Activated T-helper 1 cell treated with anti-CD3 and anti-CD28 coated beads, Interleukin-12 subunit alpha, Interleukin-12 subunit beta, Interleukin-2, Interleukin-4 antibody, amounts not matched to agents 30 ng/mL and 10 ng/mL and 1 ng/mL, durations not matched to agents 14 hours and 24 hours and 36 hours (primary cell): ENCODE data around the gene PEX6. TPM values are rescaled to one million over a fixed set of nuclear protein-coding genes. Genes with fewer than 3 reads are reported as not detected.
"Not testable (repeated sequence)": the region's sequence is repeated elsewhere in the genome, so short reads cannot be mapped to it uniquely, and the experiment has no call there.

ENCODE experiments used
- DNase-seq: peaks from one replicate; pipeline ENCODE4 v3.0.0; 2021; ENCODE audit warnings: low spot score
- H3K27ac Mint-ChIP-seq: one replicate; pipeline ENCODE4 v1.8.0; 2021; ENCODE audit warnings: mild to moderate bottlenecking, mixed read lengths
- H3K27me3 Mint-ChIP-seq: one replicate; pipeline ENCODE4 v1.8.0; 2022; ENCODE audit warnings: mild to moderate bottlenecking, moderate library complexity, mixed read lengths; ENCODE audit not compliant: insufficient read depth
- H3K36me3 Mint-ChIP-seq: one replicate; pipeline ENCODE4 v1.8.0; 2021; ENCODE audit warnings: low read depth, mixed read lengths
- H3K4me1 Mint-ChIP-seq: one replicate; pipeline ENCODE4 v1.8.0; 2021; ENCODE audit warnings: low read depth, mixed read lengths
- H3K4me3 Mint-ChIP-seq: one replicate; pipeline ENCODE4 v1.8.0; 2021; ENCODE audit warnings: mild to moderate bottlenecking, moderate library complexity, mixed read lengths
- H3K9me3 Mint-ChIP-seq: one replicate; pipeline ENCODE4 v1.8.0; 2021; ENCODE audit warnings: mixed read lengths
- intact Hi-C: fragments of 100-400 bp; cut with micrococcal nuclease; formaldehyde crosslinking; loops from one replicate; pipeline ENCODE4 v1.15.1; 2024
- total RNA-seq: library from RNA; stranded (reverse); gene quantifications from 2 replicates; pipeline ENCODE4 v1.2.3, GENCODE V29; 2022

The PEX6 gene
- total RNA-seq, 1 donor from 2014 or later = 20.9 TPM

DNA sequence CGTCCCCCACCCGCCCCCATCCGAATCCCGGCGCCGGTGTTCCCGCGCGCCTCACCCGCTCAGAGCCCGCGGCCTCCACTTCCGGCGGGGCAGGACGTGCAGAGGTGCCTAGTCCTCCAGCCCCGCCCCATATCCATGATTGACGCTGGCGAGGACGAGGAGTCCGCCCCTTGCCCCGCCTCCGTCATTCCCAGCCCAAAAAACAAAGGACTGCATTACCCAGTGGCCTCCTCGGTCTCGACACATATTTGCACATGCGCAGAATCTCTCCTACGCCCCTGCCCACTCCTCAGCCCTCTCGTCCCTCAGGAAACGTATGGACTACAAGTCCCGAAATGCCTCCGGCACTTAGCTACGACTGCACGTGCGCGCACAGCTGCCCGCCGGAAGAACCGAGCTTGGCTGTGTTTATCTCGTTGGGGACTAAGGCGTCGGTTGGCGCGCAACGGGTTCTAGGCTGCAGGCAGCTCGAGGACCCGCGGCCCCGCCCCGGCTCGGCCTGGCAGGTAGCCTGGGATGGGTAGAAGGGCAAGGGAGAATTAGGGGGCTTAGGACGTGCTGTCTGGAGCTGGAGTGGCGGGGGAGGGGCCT is 35.0 kb upstream of the PEX6 start, which contains the start of the genes KLHDC3 and MEA1:
TSS of gene KLHDC3 (plus strand) at position 407 of the 591 bp plus-strand sequence. CDS start 2,944 bp downstream, outside the sequence.
TSS of gene MEA1 (minus strand) at position 104 of the 591 bp plus-strand sequence. CDS start 133 bp downstream, outside the sequence.
- peak within 1 kb of the TSS; percentile 78 for H3K27ac Mint-ChIP-seq
- H3K4me1 Mint-ChIP-seq = peaks cover 41% of the 10 kb centered on the region
- intact Hi-C loops = loop anchor here (1.0 to 5.0 kb wide), 12 partner anchors 7 to 615 kb away; partner anchors contain the start of genes ABCC10, CNPY3, CUL7 and GTPBP2
- peak within 1 kb of the TSS; percentile 93 for H3K4me3 Mint-ChIP-seq
- no peaks in the 10 kb centered on the region for H3K9me3 Mint-ChIP-seq
- peaks cover 2% of the 10 kb centered on the region for H3K27me3 Mint-ChIP-seq
- H3K36me3 Mint-ChIP-seq = peaks cover 32% of the 10 kb centered on the region
- DNase-seq = peak; percentile 99

DNA sequence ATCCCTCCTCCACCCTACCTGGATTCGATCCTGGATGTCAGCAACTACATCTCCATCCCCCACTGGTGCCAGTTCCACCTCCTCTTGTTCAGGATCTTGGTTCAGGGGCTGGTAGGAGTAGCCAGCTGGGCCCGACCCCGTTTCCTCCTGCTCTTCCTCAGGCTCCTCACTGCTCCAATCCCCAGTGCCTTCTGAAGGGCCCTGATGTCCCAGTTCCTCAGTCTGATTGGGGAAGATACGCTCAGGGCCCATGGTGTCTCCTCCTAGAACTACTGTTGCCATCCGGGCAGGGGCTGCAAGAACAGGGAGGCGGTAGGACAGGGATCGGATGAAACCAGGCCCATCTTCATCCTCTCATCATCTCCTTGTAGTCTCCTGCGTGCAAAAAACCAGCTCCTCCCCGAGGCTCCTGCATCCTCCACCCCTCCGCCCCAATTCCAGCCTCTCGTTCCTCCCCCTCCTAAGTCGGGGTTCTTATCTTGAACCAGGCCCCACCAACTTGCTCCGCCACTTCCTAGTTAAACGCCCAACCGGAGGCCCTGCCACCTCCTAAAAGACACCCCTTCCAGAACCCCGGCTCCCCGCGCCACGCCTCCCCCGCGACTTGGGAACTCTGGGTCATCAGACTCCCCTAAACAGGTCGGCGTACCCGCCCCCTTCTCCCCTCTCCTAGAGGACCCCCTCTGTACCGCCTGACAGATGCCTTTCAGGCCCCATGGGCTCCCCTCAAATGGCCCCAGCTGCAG is 34.3 kb upstream of the PEX6 start:
- intact Hi-C loops = loop anchor here (1.0 to 5.0 kb wide), 4 partner anchors 8 to 451 kb away; partner anchors contain the start of genes PEX6, PPP2R5D, RRP36 and UBR2
- no peak for DNase-seq
- Mint-ChIP-seq H3K9me3 (no peaks in the 10 kb centered on the region), H3K27me3 (peaks cover 2% of the 10 kb centered on the region), H3K4me3 (peak overlapping the region; percentile 93), H3K27ac (peak overlapping the region; percentile 74), H3K4me1 (peaks cover 41% of the 10 kb centered on the region), H3K36me3 (peaks cover 35% of the 10 kb centered on the region)

DNA sequence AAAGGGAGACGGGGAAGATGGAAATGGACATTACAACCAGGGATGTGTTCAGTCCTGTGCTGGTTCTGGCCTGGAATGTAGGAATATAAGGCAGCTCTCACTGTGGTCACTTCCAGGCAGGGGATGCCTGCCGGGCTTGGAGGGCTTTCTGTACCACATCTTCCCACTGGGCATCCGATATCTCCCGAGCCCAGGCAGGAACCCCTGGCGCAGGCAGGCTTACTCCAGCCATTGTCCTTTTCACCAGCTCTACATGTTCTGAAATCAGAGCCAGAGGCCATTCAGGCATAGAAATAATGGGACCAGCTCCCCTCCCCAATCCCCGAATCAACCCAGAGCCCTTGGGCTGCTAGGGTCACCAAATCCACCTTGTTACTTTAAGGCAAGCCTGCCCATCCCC is 33.4 kb upstream of the PEX6 start:
- Mint-ChIP-seq H3K27ac (peak overlapping the region; percentile 56), H3K4me3 (peak overlapping the region; percentile 93), H3K27me3 (peaks cover 2% of the 10 kb centered on the region), H3K36me3 (peaks cover 31% of the 10 kb centered on the region), H3K4me1 (peaks cover 33% of the 10 kb centered on the region), H3K9me3 (no peaks in the 10 kb centered on the region)
- intact Hi-C loops = loop anchor here (5.0 kb wide), 1 partner anchor 450 kb away; the partner anchor contains the start of gene UBR2
- DNase-seq = no peak

DNA sequence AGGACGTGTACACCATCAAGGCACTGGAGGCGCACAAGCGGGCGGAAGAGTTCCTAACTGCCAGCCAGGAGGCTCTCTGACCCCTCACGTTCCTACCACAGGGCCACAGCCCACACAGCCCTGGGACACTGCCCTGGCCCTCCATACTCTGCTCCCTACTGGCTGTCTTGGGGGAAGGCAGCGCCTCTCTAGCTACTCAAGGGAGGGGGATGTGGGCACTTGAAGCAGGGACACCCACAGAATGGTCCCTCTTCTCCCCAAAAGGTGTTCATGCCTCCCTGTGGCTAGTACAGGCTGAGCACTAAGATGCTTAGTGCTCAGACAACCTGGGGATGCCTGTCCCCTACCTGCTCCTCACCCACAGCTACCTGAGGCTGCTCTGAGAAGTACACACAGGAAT is 32.2 kb upstream of the PEX6 start:
- Mint-ChIP-seq H3K4me1 (peaks cover 29% of the 10 kb centered on the region), H3K36me3 (peaks cover 34% of the 10 kb centered on the region), H3K27ac (no peak overlapping the region)

DNA sequence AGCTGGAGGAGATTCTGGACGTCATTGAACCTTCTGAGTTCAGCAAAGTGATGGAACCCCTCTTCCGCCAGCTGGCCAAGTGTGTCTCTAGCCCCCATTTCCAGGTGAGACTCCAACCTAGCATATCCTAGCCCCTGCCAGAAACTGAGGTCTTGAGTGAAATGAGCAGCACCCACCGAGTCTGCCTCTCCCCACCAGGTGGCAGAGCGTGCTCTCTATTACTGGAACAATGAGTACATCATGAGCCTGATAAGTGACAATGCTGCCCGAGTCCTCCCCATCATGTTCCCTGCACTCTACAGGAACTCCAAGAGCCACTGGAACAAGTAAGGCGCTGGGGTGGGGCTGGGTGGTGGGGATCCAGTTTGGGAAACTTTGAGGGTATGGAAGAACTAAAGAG is 30.1 kb upstream of the PEX6 start:
- H3K4me3 Mint-ChIP-seq = no peak overlapping the region
- H3K27me3 Mint-ChIP-seq = peaks cover 2% of the 10 kb centered on the region
- intact Hi-C loops = loop anchor here (1.0 kb wide), 1 partner anchor 134 kb away; no protein-coding TSS in a partner anchor
- peaks cover 35% of the 10 kb centered on the region for H3K36me3 Mint-ChIP-seq
- H3K9me3 Mint-ChIP-seq = no peaks in the 10 kb centered on the region
- peaks cover 16% of the 10 kb centered on the region for H3K4me1 Mint-ChIP-seq
- H3K27ac Mint-ChIP-seq = no peak overlapping the region
- DNase-seq = no peak

More for the DNA sequence above, 32.2 kb upstream of the PEX6 start:
- H3K27me3 Mint-ChIP-seq = peaks cover 2% of the 10 kb centered on the region
- no peaks in the 10 kb centered on the region for H3K9me3 Mint-ChIP-seq
- no peak for DNase-seq
- H3K4me3 Mint-ChIP-seq = no peak overlapping the region
- intact Hi-C loops = loop anchor here (5.0 kb wide), 1 partner anchor 449 kb away; the partner anchor contains the start of gene UBR2

DNA sequence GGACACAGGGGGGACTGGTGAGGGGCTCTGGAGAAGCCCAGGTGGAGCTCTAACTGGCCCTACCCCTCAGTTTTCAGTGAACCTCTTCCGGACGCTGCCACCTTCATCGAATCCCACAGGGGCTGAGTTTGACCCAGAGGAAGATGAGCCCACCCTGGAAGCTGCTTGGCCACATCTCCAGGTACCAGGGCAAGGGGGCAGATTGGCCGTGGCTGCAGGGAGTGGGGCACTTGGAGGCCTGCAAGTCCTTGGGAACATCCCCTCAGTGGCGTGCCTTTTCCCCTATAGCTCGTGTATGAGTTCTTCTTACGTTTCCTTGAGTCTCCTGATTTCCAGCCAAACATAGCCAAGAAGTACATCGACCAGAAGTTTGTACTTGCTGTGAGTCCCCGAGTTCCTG is 28.1 kb upstream of the PEX6 start:
- no peak for DNase-seq
- Mint-ChIP-seq H3K27ac (no peak overlapping the region), H3K27me3 (no peaks in the 10 kb centered on the region), H3K9me3 (no peaks in the 10 kb centered on the region), H3K4me1 (peaks cover 3% of the 10 kb centered on the region), H3K4me3 (no peak overlapping the region), H3K36me3 (peaks cover 23% of the 10 kb centered on the region)
- intact Hi-C loops = no loop called here

DNA sequence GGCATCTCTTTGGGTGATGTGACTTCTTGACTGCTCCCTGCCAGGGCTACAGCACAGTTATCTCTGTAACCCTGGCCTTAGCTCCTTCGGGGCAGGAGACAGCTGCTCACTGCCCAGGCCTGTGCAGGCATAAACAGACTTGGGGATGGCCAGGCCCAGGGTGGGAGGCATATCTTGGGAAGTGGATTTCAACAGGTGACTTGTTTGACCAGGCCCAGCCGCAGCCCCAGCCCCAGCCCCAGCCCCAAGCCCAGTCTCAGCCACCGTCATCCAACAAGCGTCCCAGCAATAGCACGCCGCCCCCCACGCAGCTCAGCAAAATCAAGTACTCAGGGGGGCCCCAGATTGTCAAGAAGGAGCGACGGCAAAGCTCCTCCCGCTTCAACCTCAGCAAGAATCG is 27.3 kb upstream of the PEX6 start:
- Mint-ChIP-seq H3K4me1 (no peaks in the 10 kb centered on the region), H3K27ac (no peak overlapping the region), H3K4me3 (no peak overlapping the region), H3K27me3 (no peaks in the 10 kb centered on the region), H3K36me3 (peaks cover 22% of the 10 kb centered on the region), H3K9me3 (no peaks in the 10 kb centered on the region)
- no peak for DNase-seq
- intact Hi-C loops = no loop called here

DNA sequence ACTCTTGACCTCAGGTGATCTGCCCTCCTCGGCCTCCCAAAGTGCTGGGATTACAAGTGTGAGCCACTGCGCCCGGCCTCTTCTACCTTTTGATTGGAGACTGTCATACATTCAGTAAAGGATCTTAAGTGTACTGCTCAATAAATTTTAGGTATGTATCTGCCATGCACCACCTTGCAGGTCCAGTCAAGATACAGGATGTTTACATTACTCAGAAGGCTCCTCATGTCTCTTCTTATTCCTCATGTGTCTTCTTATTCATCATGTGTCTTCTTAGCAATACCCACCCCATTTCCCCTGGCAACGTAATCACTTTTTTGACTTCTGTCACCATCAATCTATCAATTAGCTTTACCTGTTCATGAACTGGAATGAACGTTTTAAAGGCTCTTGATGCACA is 26.9 kb upstream of the PEX6 start:
- peaks cover 22% of the 10 kb centered on the region for H3K36me3 Mint-ChIP-seq
- DNase-seq = no peak

DNA sequence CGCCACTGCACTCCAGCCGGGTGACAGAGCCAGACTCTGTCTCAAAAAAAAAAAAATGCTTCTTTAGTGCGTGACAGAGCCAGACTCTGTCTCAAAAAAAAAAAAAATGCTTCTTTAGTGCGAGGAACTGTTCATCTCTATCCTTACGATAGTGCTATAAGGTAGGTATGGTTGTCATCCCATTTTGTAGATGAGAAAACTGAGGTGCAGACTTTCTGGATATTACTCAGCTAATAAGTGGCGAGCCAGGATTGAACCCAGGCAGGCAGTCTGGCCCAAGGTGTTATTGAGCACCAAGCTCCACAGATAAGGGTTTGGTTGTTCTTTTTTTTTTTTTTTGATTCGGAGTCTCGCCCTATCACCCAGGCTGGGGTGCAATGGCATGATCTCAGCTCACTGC is 22.9 kb upstream of the PEX6 start:
- Mint-ChIP-seq H3K36me3 (peaks cover 8% of the 10 kb centered on the region), H3K27me3 (no peaks in the 10 kb centered on the region), H3K27ac (no peak overlapping the region), H3K4me1 (no peaks in the 10 kb centered on the region), H3K4me3 (no peak overlapping the region), H3K9me3 (no peaks in the 10 kb centered on the region)
- DNase-seq = no peak
- intact Hi-C loops = no loop called here

More for the DNA sequence above, 26.9 kb upstream of the PEX6 start:
- no peak overlapping the region for H3K27ac Mint-ChIP-seq
- intact Hi-C loops = no loop called here
- no peaks in the 10 kb centered on the region for H3K27me3 Mint-ChIP-seq
- no peaks in the 10 kb centered on the region for H3K9me3 Mint-ChIP-seq
- H3K4me1 Mint-ChIP-seq = no peaks in the 10 kb centered on the region
- H3K4me3 Mint-ChIP-seq = no peak overlapping the region

DNA sequence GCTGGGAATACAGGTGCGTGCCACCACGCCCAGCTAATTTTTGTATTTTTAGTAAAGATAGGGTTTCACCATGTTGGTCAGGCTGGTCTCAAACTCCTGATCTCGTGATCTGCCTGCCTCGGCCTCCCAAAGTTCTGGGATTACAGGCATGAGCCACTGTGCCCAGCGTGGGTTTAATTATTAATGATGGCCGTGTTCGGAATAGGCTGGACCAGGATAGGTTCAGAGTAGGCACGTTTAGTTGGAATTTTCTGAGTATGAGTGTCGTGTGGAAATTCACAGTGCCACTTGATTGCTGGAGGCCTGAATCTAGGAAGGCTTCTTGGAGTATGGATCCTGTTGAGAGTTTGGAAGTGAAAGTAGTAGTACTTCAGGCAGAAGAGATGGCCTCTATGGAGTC is 19.2 kb upstream of the PEX6 start:
- H3K27ac Mint-ChIP-seq, H3K4me1 Mint-ChIP-seq, H3K36me3 Mint-ChIP-seq, intact Hi-C loops, H3K9me3 Mint-ChIP-seq, H3K27me3 Mint-ChIP-seq, H3K4me3 Mint-ChIP-seq, DNase-seq: not testable (repeated sequence)

DNA sequence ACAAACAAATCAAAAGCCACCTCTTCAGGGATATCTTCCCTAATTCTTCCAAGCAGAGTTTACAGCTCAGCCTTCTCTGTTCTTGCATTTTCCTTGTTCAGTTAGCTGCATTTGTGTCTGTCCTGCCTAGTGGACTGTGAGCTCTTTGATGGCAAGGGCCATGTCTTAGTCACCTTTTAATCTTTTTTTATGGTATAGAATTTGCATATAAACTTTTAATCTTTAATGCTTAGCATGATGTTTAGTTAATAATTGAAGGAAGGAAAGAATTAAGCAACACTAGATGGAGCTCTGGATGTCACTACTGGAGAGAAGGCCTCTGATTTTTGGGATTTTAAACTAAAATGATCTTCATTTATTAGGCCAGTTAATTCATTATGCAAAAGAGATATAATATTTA is 17.5 kb upstream of the PEX6 start:
- H3K4me1 Mint-ChIP-seq = peaks cover 4% of the 10 kb centered on the region
- DNase-seq = no peak
- H3K9me3 Mint-ChIP-seq = no peaks in the 10 kb centered on the region
- peaks cover 8% of the 10 kb centered on the region for H3K36me3 Mint-ChIP-seq
- intact Hi-C loops = no loop called here
- H3K27me3 Mint-ChIP-seq = no peaks in the 10 kb centered on the region
- H3K4me3 Mint-ChIP-seq = no peak overlapping the region
- no peak overlapping the region for H3K27ac Mint-ChIP-seq

DNA sequence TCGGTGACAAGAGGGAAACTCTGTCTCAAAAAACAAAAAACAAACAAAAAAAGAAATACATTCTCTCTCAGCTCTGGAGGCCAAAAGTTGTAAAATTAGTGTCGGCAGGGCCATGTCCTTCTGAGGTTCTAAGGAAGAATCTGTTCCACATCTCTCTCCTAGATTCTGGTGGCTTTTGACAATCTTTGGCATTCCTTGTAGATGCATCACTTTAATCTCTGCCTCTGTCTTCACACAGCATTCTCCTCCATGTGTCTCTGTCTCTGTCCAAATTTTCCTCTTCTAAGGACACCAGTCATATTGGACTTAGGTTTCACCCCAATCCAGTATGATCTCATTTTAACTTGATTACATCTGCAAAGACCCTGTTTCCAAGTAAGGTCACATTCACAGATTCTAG is 14.5 kb upstream of the PEX6 start:
- intact Hi-C loops = no loop called here
- Mint-ChIP-seq H3K4me3 (no peak overlapping the region), H3K36me3 (peaks cover 21% of the 10 kb centered on the region), H3K27ac (peak overlapping the region; percentile 2), H3K4me1 (peaks cover 13% of the 10 kb centered on the region), H3K9me3 (no peaks in the 10 kb centered on the region), H3K27me3 (no peaks in the 10 kb centered on the region)
- no peak for DNase-seq

DNA sequence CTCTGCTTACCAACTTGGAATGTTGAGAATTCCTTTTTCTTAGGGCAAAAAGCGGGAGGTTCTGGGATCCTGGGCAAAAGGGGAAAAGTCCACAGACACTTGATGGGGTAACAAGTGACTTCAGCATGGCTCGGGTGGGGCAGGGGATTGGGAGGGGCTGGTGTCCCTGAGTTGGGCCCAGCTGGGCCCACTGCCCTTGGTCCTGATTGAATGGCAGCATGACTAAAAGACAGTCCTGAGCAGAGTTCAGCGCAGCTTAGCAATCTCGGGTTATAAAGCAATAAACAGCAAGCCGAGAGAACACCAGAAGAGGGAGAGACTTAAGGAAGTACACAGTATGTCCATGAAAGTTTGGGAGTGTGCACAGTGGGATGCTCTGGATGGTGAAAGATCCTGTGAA is 10.9 kb upstream of the PEX6 start:
- Mint-ChIP-seq H3K4me3 (no peak overlapping the region), H3K27me3 (no peaks in the 10 kb centered on the region)
- intact Hi-C loops = loop anchor here (10.0 kb wide), 1 partner anchor 245 kb away; the partner anchor contains the start of gene TBCC

More for the DNA sequence above, 10.9 kb upstream of the PEX6 start:
- peaks cover 25% of the 10 kb centered on the region for H3K36me3 Mint-ChIP-seq
- H3K9me3 Mint-ChIP-seq = no peaks in the 10 kb centered on the region
- H3K27ac Mint-ChIP-seq = no peak overlapping the region
- no peak for DNase-seq
- H3K4me1 Mint-ChIP-seq = peaks cover 44% of the 10 kb centered on the region
